Thyroid gland (tissue), 4 donors: ENCODE results near the gene MYH10.

ENCODE experiments used
- POLR2A ChIP-seq, 2 donors: fragments of 450-650 bp; IDR thresholded peaks; one replicate each; pipeline ENCODE4 v1.6.1; 2017; ENCODE audit warnings: antibody characterized with exemption in 2 of 2, mild to moderate bottlenecking in 2 of 2, moderate library complexity in 1 of 2
- TF ChIP-seq, protein P1 (sequence below), 6 experiments: fragments of 200-600 bp in 3 of 6; fragments of 450-650 bp in 3 of 6; sonication (generic) in 3 of 6; IDR thresholded peaks; one replicate each; pipeline ENCODE4 v1.5.1; 2016 to 2019; ENCODE audit warnings: antibody characterized with exemption in 6 of 6, mild to moderate bottlenecking in 2 of 6, inconsistent platforms in 1 of 6, moderate library complexity in 1 of 6

DNA sequence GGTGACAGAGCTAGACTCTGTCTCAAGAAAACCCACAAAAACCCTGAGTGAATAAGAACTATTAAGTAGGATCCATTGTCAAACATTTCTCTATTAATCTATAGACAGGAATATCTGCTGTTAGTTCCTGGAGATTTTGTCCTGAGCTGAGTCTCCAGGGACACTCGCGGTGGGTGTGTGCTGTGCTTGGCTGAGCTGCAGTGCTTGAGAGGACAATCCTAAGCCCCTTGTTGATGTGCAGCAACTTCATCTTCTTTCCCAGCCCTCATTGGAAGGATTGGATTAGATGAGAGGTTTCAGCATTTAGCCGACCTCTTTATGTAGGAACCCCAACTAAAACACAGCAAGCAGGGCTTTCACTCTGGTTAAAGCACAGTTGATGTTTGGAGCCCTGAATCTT lies 161.5 kb downstream of the MYH10 start:
- TF ChIP-seq, protein P1, sequence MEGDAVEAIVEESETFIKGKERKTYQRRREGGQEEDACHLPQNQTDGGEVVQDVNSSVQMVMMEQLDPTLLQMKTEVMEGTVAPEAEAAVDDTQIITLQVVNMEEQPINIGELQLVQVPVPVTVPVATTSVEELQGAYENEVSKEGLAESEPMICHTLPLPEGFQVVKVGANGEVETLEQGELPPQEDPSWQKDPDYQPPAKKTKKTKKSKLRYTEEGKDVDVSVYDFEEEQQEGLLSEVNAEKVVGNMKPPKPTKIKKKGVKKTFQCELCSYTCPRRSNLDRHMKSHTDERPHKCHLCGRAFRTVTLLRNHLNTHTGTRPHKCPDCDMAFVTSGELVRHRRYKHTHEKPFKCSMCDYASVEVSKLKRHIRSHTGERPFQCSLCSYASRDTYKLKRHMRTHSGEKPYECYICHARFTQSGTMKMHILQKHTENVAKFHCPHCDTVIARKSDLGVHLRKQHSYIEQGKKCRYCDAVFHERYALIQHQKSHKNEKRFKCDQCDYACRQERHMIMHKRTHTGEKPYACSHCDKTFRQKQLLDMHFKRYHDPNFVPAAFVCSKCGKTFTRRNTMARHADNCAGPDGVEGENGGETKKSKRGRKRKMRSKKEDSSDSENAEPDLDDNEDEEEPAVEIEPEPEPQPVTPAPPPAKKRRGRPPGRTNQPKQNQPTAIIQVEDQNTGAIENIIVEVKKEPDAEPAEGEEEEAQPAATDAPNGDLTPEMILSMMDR (IDR thresholded peaks at IDR 0.05) = no peak
- no peak for TF ChIP-seq POLR2A (IDR thresholded peaks at IDR 0.05)
